HG03565 (cell line): ENCODE results near the gene CACNA1H.

Source experiments
- ATAC-seq: cut with Tn5 transposase; IDR thresholded peaks from one replicate; pipeline ENCODE4 v1.9.1; 2021; ENCODE audit warnings: mild to moderate bottlenecking, moderate library complexity; ENCODE audit not compliant: unreplicated experiment

The CACNA1H gene

DNA sequence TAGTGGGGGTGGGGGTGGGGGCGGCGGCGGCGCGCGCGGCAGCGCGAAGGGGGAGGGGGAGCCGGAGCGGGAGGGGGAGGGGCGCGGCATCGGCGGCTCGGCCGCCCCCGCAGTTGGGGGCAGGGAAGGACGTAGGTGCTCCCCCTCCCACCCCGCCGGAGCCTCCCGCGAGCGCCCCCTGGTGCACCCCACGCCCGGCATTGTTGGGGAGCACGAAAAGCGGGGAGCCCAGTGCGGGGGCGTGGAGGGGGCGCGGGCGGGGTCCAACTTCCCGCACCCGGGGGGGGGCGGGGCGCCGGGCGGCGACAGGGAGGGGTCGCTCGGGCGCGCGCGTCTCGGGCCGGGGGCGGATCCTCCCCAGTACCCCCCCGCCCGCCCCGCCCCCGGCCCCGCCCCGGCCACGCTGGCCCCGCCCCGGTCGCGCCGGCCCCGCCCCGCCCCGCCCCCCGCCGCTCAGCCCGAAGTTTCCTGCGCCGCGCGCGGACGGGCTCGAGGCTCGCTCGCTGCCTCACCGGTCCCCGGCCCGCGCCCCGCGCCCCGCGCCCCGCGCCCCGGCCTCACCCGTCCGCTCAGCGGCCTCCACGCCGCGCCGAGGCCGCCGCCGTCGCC lies at the start of gene CACNA1H:
Gene CACNA1H, plus strand, starts transcription at position 456 of the 609 bp plus-strand sequence. CDS start 632 bp downstream, outside the sequence.
- no peak for ATAC-seq

DNA sequence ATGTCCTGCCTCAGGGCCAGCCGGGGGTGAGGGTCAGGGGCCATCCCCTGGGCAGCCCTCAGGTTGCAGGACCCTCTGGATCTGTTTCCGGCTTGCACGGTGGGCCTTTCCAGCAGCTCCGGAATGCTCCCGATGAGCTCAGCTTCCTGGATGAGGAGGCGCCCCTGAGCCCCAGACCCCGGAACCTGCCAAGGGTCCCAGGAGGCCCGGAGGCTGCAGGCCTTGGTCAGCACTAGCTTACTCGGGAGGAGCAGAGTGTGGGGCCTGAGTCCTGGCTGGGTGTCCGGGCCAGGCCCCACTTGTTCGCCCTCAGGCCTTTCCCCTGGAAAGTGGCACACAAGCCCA lies 49.3 kb upstream of the CACNA1H start:
- no peak for ATAC-seq

- ATAC-seq, result no peak
Measured at GRCh38 chr16:1105888-1106620, 46.9 kb upstream of the CACNA1H start.

DNA sequence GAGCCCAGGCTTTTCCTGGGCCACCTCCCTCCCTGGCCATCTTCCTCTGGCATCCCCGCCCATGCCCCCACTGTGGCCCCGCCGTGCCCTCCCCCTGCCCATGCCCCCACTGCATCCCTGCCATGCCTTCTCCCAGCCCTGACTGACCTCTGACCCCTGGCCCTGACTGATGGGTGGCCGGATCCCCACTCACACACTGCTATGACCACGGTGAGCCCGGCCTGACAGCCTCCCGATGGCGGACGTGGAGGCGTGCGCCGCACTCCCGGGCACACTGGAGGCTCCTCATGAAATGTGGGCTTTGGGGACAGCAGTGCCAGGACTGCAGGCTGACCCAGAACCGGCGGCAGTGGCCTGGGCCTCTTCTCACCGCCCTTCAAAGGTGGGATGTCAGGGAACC lies 46.2 kb upstream of the CACNA1H start:
- ATAC-seq, result no peak

DNA sequence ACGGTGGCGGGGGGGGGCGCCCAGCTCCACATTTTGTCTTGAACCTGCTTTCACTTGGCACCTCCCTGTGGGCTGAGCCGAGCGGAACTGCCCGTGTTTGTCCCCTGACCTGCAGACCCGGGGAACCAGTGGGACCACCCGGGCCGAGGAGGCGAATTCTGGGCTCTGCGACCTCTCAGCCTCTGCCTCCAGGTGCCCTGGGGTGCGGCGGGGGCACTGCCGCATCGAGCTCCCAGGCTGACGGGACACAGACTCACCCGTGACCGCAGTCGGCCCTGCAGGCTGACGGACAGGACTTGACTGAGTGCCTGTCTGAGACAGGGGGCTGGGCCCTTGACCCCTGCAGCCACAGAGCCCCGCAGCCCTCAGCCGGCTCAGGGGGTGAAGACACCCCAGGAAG lies 45.8 kb upstream of the CACNA1H start:
- ATAC-seq, result no peak

DNA sequence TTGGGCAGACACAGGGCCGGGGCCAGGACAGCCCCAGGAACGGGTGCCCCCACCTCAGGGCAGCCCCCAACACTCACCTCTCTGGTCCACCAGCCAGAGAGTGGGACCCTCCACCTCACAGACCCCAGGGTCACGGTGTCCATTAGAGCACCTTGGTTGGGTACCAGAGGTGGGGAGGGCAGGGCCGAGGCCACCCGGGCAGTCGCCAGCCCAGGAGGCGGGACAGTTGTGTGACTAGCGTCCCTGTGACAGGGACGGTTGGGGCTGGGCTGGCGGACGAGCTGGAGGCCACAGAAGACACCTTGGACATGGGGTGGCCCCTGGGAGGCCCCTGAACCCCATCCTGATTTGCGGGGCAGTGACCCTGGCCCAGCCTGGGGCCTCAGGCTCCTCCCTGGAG lies 45.2 kb upstream of the CACNA1H start:
- ATAC-seq, result no peak

GRCh38 chr16:1108299-1109252 lies 44.3 kb upstream of the CACNA1H start:
- no peak for ATAC-seq

- no peak for ATAC-seq
Measured at GRCh38 chr16:1109648-1110047, 43.3 kb upstream of the CACNA1H start.

DNA sequence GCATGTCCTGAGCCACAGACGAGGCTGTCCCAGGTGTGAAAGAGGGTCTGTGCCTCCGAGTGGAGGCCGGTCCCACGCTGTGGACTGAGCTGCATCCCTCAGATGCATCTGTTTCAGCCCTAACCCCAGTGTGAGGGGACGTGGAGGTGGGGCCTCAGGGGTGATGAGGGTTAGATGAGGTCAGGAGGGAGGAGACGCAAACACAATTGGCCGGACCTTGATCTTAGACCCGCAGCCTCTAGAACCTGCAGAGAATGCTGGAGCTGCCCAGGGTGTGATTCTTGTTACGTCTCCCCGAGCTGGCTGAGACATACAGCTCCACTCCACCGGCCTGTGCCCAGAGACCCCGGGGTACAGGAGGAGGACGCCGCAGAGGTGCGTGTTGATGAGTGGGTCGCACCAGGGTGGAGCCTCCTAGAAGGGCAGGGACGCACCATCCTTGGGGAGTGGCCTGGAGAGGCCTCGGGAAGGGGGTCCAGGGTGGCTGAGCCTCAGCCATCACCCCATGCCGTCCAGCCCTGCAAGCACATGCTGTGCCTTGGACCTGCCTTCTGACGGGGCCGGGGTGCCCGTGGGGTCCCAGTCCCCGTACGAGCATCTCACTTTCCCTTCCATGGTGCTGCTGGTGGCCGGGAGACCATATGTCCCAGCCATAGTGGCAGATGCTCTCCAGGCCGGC lies 40.3 kb upstream of the CACNA1H start:
- ATAC-seq, result no peak

DNA sequence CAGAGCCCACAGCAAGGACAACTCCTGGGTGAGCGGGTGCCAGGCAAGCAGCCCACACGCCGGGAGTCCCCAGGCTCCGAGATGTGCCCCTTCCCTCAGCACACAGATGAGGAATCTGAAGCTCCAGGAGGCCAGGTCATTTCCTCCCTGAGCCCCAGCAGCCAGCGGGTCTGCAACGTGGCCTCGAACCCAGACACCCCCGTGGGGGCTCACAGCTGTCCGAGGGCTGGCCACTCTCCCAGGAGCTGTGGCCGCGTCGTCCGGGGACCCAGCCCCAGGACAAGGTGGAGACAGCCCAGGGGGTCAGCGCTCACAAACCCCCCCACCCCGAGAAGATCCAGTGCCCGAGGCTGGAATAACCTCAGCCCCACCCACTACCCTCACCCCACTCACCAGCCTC lies 39.4 kb upstream of the CACNA1H start:
- ATAC-seq, result no peak

- no peak for ATAC-seq
Measured at GRCh38 chr16:1113889-1114526, 38.9 kb upstream of the CACNA1H start.

DNA sequence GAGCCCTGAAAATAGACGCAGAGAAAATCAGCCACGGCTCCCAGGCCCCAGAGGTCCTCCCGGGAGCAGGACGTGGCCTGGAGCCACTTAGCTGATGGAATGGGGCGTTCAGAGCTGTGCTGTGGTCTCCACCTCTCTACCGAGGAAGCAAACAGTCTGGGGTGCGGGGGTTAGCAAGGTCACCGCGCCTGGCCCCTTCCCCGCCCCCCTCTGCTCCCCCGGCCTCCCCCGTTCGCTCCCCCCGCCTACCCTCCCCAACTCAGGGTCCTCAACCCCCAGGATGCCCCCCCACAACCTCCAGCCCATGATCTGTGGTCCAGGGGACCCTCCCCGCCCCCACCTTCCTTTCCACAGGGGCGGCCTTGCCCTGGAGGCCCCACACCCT lies 36.2 kb upstream of the CACNA1H start:
- no peak for ATAC-seq

GRCh38 chr16:1117176-1117900 lies 35.6 kb upstream of the CACNA1H start:
- ATAC-seq, result no peak

DNA sequence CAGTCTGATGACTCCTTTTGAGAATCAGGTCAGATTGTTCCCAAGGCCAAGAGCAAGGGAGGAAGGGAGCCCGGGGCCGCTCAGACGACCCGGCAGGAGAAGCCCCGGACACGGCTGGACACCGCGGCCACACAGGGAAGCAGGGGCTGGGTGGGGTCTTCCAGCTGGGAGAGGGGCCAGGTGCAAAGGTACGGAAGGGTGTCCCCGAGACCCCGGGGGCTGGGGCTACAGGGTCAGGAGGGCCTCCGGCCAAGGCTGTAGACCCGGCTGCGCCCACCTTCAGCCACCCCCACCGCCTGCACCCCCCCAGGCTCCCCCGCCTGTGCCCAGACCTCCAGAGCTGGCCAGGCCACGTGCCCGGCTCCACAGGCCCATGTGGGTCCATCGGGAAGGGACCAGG lies 35.0 kb upstream of the CACNA1H start:
- ATAC-seq, result no peak

DNA sequence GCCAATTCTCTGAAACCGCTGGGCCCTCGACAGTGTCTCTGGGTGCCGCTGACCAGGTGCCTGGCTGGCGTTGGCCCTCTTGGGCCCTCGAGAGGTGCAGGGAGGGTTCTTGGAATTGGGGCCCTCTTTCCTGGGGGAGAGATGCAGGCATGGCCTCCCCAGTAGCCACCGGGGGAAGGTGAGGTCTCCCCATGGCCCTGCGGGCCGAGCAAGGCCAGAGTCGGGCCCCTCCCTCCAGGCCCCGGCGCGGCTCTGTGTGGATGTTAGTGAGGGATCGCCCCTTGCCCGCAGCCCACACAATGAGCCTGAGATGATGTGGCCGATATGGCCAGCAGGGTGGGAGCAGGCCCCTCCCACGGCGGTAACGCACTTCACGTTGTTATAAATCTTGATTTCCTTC lies 33.8 kb upstream of the CACNA1H start:
- ATAC-seq, result no peak

DNA sequence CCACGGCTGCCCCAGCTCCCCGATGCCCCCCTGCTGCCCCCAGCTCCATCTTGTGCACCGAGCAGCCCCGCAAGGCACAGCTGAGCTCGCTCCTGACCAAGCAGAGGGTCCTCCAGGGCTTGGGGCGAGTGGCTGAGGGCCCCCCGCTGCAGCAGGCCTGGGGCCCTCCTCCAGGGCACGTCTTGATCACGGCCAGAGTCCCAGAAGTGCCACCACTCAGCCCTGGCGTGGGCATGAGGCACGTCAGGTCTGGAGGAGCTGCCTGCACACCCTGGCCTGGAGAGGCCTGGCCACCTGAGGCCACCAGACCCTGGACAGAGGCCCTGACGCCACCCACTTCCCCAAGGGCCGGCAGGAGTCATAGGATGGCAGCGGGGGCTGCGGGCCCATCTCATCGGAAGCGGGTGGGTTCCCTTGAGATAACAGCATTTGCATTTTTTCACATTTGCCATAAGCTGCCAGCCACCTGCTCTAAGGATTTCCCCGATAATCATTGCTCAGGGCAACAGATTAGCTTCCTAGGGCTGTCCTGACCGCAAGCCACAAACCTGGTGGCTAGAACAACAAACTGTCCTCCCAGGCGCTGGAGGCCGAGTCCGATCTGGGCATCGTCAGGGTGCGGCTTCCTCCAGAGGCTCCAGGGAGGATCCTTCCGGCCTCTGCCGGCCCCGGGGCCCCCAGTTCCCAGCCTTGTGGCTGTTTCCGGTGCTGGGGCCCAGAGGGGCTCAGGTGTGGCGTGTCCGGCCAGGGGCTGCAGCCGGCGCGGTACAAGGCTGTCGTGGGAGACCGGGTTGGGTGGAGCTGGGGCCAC lies 32.9 kb upstream of the CACNA1H start:
- ATAC-seq, result no peak

DNA sequence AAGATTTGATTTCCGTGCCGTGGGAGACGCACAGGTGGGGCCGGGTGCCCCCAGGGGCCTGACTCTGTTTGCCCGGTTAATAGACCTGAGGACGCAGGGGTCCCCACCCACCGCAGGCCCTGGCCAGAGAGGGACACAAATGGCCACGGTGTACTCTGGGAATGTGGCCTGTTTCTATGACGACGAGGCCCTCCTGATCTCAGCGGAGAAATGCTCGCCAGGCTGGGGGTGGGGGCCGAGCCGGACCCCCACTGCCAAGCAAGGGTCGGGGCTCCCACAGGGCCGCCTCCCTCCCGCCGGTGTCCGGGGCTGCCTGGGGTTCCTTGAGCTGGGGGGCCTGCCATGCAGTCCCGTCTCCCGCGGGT lies 32.3 kb upstream of the CACNA1H start:
- ATAC-seq, result no peak

DNA sequence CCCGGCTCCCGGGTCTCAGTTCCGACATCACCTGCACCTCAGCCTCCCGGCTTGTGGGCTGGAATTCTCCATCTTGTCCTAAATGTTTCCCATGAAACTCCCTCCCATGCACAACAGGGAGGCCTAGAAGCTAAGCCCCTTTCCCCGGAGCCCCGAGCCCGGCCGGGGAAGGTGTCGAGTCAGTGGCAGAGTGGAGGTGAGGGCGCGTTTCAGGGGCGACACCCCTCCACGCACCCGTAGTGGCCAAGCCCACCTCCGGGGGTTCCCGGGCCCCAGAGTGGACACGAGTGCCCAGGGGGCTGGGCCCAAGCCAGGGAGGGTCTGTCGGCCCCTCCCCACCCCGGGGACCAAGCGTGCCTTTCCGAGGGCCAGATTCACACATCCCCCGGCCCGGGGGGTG lies 31.9 kb upstream of the CACNA1H start:
- no peak for ATAC-seq
